HepG2 (cell line): Measurements from ENCODE around the gene CPLX1. TPM values are rescaled to one million over a fixed set of nuclear protein-coding genes. Genes with fewer than 3 reads are reported as not detected.

Experiments
- GABPA ChIP-seq, 2 experiments: IDR thresholded peaks; 2 replicates each; pipeline ENCODE4 v1.6.1; 2011 to 2016; ENCODE audit warnings: low read depth in 2 of 2, low read length in 1 of 2, missing biosample characterization in 1 of 2, missing genetic modification characterization in 1 of 2
- KLF16 ChIP-seq, 2 experiments: sonication (generic) in 1 of 2; formaldehyde crosslinking in 1 of 2; IDR thresholded peaks; 2 replicates each; pipeline versions ENCODE4 v1.6.1 to v1.8.0; 2016 to 2023; ENCODE audit warnings: missing genetic modification reagents in 2 of 2, missing compliant biosample characterization in 1 of 2
- MTF1 ChIP-seq: sonication (generic); formaldehyde crosslinking; IDR thresholded peaks from 2 replicates; pipeline ENCODE4 v1.5.0; 2020; ENCODE audit warnings: missing genetic modification reagents
- MYNN ChIP-seq: sonication (generic); formaldehyde crosslinking; IDR thresholded peaks from 2 replicates; pipeline ENCODE4 v1.4.0; 2020; ENCODE audit warnings: mild to moderate bottlenecking, low read depth, missing genetic modification reagents
- PCBP2 ChIP-seq: fragments of 200-400 bp; formaldehyde crosslinking; optimal IDR thresholded peaks from 2 replicates; pipeline ENCODE3; 2018; ENCODE audit warnings: low read length, low read depth; ENCODE audit not compliant: poor library complexity, severe bottlenecking
- XBP1 ChIP-seq: sonication (generic); formaldehyde crosslinking; IDR thresholded peaks from 2 replicates; pipeline ENCODE4 v1.5.0; 2020; ENCODE audit warnings: missing genetic modification reagents
- ZBTB38 ChIP-seq: sonication (generic); formaldehyde crosslinking; IDR thresholded peaks from 2 replicates; pipeline ENCODE4 v1.5.1; 2020; ENCODE audit warnings: mild to moderate bottlenecking, missing genetic modification reagents
- polyA plus RNA-seq, 8 experiments: library from polyadenylated mRNA; depleted of rRNA in 3 of 8; stranded (reverse) in 7 of 8; unstranded in 1 of 8; fragments of >200 nt; fragmentation: Illumina TruSeq in 4 of 8; extraction: Trizol in 4 of 8; gene quantifications; 2 replicates each; pipeline versions ENCODE4 v1.2.1 to v1.2.3, GENCODE V29; 2011 to 2016; ENCODE audit warnings: low read depth in 4 of 8, missing spikeins in 1 of 8, mixed read lengths in 1 of 8; ENCODE audit not compliant: insufficient read depth in 1 of 8
- total RNA-seq, 5 experiments: library from RNA; depleted of rRNA; stranded (reverse); fragments of >200 nt; fragmentation: Illumina TruSeq; extraction: Trizol; gene quantifications; 2 replicates each; pipeline ENCODE4 v1.2.3, GENCODE V29; 2016; ENCODE audit warnings: low read depth in 1 of 5
- TF ChIP-seq, protein P1 (sequence below): sonication (generic); formaldehyde crosslinking; IDR thresholded peaks from 2 replicates; pipeline ENCODE4 v1.5.0; 2020; ENCODE audit warnings: mild to moderate bottlenecking, missing genetic modification reagents, borderline replicate concordance
- TF ChIP-seq, protein P2 (sequence below): fragments of 450-650 bp; IDR thresholded peaks from 2 replicates; pipeline ENCODE4 v1.6.1; 2017; ENCODE audit warnings: mild to moderate bottlenecking
- TF ChIP-seq, protein P3 (sequence below): sonication (generic); formaldehyde crosslinking; IDR thresholded peaks from 2 replicates; pipeline ENCODE4 v1.4.0; 2020; ENCODE audit warnings: missing genetic modification reagents, low read depth, mild to moderate bottlenecking, borderline replicate concordance

Gene CPLX1
- total and polyA plus RNA-seq, 2 of the 13 experiments (the other 11 are each of a cell fraction or from before 2014, with no cell fraction given) = 0.18 TPM

DNA sequence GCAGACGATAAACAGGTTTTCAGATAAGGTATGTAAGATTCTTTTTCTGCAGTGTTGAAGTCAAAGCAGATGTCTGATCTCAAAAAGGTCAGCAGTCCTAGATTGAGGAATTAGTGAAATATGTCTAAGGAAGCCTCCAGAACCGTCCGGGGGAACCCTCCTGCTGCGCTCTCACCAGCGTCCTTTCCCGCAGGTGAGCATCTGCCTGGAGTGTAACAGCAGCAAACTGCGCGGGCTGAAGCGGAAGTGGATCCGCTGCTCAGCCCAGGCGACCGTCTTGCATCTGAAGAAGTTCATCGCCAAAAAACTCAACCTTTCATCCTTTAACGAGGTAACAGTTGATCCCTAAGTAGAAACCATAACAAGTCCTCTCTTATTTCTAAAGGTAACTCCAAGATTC, 64.8 kb downstream of the CPLX1 start (continued):
- TF ChIP-seq, protein P1, sequence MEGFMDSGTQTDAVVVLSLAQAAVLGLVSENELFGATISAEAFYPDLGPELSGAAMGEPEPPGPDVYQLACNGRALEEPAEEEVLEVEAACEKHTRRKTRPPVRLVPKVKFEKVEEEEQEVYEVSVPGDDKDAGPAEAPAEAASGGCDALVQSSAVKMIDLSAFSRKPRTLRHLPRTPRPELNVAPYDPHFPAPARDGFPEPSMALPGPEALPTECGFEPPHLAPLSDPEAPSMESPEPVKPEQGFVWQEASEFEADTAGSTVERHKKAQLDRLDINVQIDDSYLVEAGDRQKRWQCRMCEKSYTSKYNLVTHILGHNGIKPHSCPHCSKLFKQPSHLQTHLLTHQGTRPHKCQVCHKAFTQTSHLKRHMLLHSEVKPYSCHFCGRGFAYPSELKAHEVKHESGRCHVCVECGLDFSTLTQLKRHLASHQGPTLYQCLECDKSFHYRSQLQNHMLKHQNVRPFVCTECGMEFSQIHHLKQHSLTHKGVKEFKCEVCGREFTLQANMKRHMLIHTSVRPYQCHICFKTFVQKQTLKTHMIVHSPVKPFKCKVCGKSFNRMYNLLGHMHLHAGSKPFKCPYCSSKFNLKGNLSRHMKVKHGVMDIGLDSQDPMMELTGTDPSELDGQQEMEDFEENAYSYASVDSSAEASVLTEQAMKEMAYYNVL (CRISPR knock-in tag) = no peak
- TF ChIP-seq MYNN (CRISPR knock-in tag) = no peak
- no peak for TF ChIP-seq XBP1 (CRISPR knock-in tag)
- TF ChIP-seq, protein P2, sequence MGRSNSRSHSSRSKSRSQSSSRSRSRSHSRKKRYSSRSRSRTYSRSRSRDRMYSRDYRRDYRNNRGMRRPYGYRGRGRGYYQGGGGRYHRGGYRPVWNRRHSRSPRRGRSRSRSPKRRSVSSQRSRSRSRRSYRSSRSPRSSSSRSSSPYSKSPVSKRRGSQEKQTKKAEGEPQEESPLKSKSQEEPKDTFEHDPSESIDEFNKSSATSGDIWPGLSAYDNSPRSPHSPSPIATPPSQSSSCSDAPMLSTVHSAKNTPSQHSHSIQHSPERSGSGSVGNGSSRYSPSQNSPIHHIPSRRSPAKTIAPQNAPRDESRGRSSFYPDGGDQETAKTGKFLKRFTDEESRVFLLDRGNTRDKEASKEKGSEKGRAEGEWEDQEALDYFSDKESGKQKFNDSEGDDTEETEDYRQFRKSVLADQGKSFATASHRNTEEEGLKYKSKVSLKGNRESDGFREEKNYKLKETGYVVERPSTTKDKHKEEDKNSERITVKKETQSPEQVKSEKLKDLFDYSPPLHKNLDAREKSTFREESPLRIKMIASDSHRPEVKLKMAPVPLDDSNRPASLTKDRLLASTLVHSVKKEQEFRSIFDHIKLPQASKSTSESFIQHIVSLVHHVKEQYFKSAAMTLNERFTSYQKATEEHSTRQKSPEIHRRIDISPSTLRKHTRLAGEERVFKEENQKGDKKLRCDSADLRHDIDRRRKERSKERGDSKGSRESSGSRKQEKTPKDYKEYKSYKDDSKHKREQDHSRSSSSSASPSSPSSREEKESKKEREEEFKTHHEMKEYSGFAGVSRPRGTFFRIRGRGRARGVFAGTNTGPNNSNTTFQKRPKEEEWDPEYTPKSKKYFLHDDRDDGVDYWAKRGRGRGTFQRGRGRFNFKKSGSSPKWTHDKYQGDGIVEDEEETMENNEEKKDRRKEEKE = no peak
- no peak for TF ChIP-seq KLF16 (CRISPR knock-in tag; IDR thresholded peaks at IDR 0.05)
- TF ChIP-seq GABPA (IDR thresholded peaks at IDR 0.05; ENCODE audit: low read depth, low read length) = no peak
- no peak for TF ChIP-seq GABPA (CRISPR knock-in tag; IDR thresholded peaks at IDR 0.05; ENCODE audit: low read depth)
- TF ChIP-seq, protein P3, sequence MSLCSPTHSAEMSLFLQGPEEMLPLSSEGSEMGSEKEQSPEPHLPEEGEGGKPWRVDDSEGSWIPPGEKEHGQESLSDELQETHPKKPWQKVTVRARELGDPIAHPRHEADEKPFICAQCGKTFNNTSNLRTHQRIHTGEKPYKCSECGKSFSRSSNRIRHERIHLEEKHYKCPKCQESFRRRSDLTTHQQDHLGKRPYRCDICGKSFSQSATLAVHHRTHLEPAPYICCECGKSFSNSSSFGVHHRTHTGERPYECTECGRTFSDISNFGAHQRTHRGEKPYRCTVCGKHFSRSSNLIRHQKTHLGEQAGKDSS (CRISPR knock-in tag) = no peak
- no peak for TF ChIP-seq ZBTB38 (CRISPR knock-in tag)
- TF ChIP-seq PCBP2 = no peak
- TF ChIP-seq MTF1 = no peak
